Measurements from ENCODE around the gene SLC25A19. TPM values are rescaled to one million over a fixed set of nuclear protein-coding genes. Genes with fewer than 3 reads are reported as not detected.

The SLC25A19 gene
- total and polyA plus RNA-seq, 2 of the 8 experiments (the other 6 are each of a cell fraction or from before 2014, with no cell fraction given) = 28.6 to 32.6 TPM

GRCh38 chr17:75331671-75332070 lies 42.4 kb upstream of the SLC25A19 start (continued):
- TF ChIP-seq CHD7 (IDR thresholded peaks at IDR 0.05; ENCODE audit: insufficient replicate concordance, low read length) (no peak), CBX8 (IDR thresholded peaks at IDR 0.05; ENCODE audit: borderline replicate concordance, low read depth, low read length) (no peak), KDM1A (IDR thresholded peaks at IDR 0.05; ENCODE audit: borderline replicate concordance, low read length) (no peak), CEBPB (IDR thresholded peaks at IDR 0.05; ENCODE audit: low read depth, low read length) (no peak), TBP (IDR thresholded peaks at IDR 0.05; ENCODE audit: low read depth, low read length) (no peak), EGR1 (IDR thresholded peaks at IDR 0.05; ENCODE audit: borderline replicate concordance, low read depth, low read length) (no peak), HDAC2 (IDR thresholded peaks at IDR 0.05; ENCODE audit: borderline replicate concordance in 1 of 2, low read depth in 2 of 2, low read length in 2 of 2) (no peak)
